ENCODE results near the gene PPT2.

DNA sequence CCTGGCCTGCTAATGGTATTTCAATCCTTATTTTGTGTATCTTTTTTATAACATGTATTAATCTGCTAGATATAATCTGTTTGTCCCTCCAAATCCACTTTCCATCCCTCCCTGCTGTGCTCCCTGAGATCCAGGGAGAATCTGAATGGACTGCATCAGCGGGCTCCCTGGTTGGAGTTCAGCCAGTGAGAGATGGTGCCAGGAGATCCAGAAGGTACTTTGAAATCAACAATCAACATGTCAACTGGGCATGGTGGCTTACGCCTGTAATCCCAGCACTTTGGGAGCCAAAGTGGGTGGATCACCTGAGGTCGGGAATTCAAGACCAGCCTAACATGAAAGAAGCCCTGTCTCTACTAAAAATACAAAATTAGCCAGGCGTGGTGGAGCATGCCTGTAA is 30.3 kb upstream of the PPT2 start:
- TF ChIP-seq SIN3A (IDR thresholded peaks at IDR 0.05; ENCODE audit: borderline replicate concordance, insufficient read depth, low read length): no peak
- TF ChIP-seq POLR2AphosphoS5 (IDR thresholded peaks at IDR 0.05; ENCODE audit: low read depth, low read length): no peak
- TF ChIP-seq TAF1 (IDR thresholded peaks at IDR 0.05; ENCODE audit: borderline replicate concordance, insufficient read depth, low read length): no peak
- TF ChIP-seq, protein P1, sequence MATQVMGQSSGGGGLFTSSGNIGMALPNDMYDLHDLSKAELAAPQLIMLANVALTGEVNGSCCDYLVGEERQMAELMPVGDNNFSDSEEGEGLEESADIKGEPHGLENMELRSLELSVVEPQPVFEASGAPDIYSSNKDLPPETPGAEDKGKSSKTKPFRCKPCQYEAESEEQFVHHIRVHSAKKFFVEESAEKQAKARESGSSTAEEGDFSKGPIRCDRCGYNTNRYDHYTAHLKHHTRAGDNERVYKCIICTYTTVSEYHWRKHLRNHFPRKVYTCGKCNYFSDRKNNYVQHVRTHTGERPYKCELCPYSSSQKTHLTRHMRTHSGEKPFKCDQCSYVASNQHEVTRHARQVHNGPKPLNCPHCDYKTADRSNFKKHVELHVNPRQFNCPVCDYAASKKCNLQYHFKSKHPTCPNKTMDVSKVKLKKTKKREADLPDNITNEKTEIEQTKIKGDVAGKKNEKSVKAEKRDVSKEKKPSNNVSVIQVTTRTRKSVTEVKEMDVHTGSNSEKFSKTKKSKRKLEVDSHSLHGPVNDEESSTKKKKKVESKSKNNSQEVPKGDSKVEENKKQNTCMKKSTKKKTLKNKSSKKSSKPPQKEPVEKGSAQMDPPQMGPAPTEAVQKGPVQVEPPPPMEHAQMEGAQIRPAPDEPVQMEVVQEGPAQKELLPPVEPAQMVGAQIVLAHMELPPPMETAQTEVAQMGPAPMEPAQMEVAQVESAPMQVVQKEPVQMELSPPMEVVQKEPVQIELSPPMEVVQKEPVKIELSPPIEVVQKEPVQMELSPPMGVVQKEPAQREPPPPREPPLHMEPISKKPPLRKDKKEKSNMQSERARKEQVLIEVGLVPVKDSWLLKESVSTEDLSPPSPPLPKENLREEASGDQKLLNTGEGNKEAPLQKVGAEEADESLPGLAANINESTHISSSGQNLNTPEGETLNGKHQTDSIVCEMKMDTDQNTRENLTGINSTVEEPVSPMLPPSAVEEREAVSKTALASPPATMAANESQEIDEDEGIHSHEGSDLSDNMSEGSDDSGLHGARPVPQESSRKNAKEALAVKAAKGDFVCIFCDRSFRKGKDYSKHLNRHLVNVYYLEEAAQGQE (IDR thresholded peaks at IDR 0.05; ENCODE audit: insufficient read depth in 1 of 2, low read depth in 2 of 2, low read length in 2 of 2): no peak
- TF ChIP-seq FOXP2 (optimal IDR thresholded peaks at IDR 0.05; ENCODE audit: borderline replicate concordance, extremely low read depth, extremely low read length, insufficient read depth): no peak

Data from PFSK-1 (cell line).